GM18861 (cell line): ENCODE measurements around the gene IRF7.
A peak's percentile ranks its signal among the peaks of the same experiment; 100 is the strongest.
"Not testable (repeated sequence)": the region's sequence is repeated elsewhere in the genome, so short reads cannot be mapped to it uniquely, and the experiment has no call there.

Source experiments
- ATAC-seq: cut with Tn5 transposase; IDR thresholded peaks from one replicate; pipeline ENCODE4 v1.9.1; 2021; ENCODE audit not compliant: unreplicated experiment

IRF7 gene

DNA sequence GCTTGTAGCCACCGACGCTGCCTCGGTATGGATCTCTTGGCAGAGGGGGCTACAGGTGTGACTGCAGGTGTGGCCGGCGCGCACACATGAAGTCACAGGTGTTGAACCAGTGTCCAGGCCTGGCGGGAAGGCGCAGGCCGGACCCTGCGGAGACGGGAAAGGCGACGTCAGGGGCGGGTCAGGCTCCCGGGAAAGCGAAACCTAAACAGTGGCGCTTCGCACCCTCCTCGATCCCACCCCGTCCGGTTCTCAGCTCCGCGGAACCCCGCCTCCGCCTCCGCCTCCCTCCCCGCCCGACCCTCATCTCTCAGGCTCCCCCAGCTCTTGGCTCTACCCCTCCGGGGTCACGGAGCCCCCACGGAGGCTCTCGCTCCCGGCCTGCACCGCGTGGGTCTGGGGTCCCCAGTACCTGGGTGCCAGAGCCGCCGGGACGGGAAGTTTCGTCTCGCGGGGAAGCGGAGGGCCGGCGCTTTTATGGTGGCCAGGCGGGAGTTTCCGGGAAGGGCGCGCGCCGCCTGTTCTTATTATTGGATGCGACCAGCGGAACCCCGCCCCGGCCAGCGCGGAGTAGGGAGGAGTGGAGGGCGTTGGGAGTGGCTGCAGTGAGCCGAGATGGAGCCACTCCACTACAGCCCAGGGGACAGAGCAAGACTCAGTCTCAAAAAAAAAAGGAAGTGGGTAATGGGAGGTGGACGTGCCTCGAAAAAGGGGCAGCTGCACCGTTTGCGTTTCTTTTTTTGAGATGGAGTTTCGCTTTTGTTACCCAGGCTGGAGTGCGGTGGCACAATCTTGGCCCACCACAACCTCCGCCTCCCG, at the start of gene IRF7:
Gene IRF7, minus strand, starts transcription at position 447 of the 816 bp plus-strand sequence. CDS start 586 bp downstream, outside the sequence.
- ATAC-seq = peak; percentile 58

DNA sequence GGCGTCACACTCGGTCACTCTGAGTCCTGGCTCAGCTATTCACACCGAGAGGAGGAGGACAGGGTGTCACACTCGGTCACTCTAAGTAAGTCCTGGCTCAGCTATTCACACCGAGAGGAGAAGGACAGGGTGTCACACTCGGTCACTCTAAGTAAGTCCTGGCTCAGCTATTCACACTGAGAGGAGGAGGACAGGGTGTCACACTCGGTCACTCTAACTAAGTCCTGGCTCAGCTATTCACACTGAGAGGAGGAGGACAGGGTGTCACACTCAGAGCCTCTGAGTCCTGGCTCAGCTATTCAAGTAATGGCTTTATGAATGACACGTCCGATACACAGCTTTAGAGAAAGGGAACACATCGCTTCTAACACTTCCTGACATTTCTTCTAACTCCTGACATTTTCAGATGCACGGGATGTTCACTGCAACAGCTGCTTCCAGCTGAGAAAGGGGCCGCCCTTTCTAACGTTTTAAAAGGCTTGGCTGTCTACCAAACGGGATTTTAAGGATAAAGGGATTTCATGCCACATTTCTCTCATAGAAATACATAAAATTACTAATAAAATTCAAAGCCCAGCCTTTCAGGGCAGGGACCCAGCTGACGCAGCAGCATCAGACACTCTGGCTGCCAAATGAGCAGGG, 49.4 kb upstream of the IRF7 start:
- no peak for ATAC-seq

DNA sequence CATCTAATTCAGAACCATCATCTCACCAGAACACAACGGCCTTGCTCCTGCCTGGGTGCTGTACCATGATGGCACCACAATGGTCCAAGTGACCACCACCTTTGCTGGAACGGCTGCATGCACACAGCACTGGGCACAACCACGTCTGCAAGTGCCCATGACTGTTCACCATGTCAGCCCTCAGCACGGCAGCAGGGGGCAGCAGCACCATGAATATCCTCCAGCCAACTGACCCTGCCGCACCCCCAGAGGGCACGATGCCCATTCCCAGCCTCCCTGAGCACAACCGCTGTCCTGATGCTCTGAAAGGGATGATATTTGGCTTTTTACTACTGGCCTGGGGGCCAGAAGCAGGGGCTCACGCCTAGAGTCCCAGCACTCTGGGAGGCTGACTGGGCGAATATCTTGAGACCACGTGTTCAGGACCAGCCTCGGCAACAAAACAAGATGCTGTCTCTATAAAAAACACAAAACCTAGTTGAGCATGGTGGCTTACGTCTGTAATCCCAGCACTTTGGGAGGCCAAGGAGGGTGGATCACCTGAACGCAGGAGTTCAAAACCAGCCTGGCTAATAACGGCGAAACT, 47.0 kb upstream of the IRF7 start:
- ATAC-seq = no peak

DNA sequence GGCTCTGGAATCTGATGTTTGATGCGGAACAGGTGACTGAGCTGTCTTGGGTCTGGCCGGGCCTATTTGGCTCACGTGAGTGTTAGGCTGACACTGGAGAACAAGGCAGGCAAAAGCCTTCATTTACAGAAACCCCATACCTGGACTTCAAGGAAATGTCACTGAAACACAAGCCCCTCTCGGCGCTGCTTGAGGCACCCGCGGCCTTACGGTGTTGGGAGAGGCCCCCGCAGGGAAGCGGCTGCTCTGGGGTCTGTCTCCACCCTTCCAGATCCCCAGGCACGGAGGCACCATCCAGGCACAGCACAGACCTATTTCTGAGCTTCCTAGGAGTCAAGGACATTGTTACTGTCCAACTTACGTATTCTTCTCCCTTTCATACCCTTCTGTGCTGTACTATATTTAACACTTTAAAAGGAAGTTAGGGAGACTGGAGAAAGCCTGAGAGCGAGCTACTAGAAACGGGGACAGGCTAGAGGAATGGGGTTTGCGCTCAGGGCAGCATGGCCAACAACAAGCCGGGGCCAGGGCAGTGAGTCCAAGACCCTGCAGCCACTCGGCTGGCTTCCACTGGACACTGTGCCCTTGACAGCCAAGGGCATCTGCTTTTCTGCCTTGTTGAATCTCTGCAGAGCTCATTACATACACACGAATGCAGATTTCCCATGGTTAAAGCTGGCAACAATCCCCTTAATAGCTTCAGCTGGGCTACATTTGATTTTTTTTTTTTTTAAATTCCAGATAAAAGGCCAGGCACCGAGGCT, 45.1 kb upstream of the IRF7 start:
- ATAC-seq = no peak

DNA sequence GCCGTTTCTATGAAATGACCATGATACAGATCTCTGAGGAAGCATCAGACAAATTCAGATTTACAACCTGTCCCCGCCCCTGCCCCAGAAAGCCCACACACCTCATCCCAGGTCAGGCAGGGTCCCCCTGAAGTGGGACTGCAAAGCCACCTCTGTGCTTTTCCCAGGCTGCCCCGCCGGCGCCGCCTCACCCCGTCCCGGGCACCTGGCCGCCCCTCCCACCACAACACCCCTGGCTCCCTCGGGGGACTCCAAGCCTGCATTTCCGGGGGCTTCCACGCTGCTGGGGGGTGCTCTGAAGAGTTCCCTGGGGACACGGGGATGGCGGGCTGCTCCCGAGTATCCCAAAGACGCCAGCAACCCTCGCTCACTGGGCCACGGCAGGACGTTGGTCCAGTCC, 44.5 kb upstream of the IRF7 start:
- no peak for ATAC-seq

DNA sequence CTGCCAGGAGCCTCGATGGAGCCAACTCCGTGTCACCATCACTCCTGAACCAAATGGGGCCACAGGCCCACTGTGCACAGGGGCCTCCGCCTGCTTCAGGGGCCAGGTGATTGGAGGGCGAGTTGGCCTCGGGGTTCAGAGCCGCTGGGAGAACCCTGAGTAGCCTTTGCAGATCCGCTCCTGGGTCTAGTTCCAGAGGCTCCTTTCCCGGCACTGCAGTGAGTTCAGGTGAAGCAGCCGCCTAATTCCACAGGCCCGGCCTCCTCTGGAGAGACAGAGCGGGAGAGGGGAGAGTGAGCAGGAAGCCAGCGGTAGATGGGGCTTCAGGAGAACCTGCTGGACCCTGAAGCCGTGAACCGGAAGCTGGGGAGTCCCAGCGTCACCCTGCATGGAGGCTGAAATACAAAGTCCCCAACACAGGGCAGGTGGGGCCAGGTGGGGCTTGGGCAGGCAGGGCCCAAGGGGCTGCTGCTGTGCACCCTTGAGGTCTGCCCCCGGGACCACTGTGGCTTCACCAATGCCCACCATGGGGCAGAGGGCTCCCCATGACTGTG, 43.9 kb upstream of the IRF7 start:
- no peak for ATAC-seq

DNA sequence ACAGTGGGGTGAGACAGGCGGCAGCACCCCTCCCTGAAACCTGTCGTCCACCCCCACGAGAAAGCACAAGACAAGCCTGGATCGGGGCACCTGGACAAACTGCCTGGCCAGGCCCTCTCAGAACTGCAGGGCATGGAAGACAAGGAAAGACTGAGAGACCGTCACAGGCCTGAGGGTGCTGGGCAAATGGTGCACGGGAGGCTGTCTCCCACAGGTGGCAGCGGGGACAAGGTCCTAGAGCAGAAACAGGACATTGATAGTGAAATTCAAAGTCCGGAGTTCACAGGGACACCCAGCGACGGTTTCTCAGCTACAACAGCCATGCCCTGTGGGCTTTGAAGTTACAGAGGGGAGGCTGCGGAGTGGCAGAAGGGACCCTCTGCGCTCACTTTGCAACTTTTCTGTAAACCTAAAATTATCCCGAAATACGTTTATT, 42.0 kb upstream of the IRF7 start:
- no peak for ATAC-seq

DNA sequence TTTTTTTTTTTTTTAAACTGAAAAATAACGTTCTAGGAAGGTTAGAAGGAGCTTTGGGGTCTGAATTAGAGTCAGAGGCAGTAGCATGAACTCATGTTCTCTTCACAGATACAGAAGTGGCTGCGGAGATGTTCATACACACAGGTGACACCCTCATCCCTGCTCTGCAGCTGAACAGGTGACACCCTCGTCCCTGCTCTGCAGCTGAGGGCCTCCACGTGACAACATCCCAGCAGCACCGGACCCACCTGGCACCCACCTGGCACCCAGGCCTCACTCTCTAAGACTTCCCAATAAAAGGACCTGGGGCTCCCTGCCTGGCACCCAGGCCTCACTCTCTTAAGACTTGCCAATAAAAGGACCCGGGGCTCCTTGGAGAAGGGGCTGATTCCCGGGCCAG, 41.1 kb upstream of the IRF7 start:
- ATAC-seq = no peak

DNA sequence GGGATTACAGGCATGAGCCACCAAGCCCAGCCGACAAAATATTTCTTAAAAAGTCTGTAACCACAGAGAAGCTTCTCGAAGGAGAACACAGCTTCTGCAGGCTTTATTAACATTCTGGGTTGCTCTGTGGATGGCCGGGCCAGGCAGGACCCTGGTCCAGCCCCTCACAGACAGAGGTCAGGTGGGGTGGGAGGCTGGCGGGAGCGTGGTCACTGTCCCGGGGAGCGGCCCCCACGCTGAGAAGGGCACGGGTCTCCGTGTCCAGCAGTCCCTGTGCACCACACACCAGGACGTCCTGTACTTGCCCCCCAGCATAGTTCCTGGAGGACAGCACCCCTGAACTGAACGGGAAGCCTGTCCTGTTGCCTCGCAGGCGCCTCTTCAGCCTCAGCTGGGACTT, 40.7 kb upstream of the IRF7 start:
- ATAC-seq = no peak

DNA sequence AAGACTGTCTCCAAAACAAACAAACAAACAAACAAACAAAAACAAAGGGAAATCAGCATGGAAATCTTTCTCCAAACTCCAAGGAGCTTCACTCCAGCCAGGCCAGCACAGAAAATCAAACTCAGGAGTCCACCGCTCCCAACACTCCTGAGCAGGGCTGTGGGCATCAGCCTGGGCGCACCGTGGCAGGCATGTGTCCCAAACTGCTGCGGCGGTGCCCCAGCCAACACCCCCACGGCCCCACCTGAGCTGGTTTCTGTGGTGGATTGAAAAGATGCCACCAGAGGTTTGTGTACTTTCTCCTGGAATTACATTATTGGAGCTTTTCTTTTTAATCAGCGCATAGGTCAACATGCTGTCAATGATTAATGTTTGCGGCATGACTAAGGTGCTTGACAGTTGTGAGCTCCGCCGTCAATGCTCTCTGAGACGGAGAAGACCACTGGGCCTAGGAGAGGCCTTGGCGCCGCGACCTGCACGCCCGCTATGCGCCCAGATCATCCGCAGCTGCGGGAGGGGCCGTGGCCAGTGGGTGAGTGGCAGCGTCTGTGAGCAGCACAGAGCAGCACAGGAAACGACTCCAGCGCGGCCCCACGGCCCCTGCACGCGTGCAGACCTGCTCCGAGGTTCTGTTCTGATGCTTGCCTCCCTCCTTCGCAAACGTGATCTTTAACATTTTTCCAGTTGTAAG, 39.4 kb upstream of the IRF7 start:
- no peak for ATAC-seq

DNA sequence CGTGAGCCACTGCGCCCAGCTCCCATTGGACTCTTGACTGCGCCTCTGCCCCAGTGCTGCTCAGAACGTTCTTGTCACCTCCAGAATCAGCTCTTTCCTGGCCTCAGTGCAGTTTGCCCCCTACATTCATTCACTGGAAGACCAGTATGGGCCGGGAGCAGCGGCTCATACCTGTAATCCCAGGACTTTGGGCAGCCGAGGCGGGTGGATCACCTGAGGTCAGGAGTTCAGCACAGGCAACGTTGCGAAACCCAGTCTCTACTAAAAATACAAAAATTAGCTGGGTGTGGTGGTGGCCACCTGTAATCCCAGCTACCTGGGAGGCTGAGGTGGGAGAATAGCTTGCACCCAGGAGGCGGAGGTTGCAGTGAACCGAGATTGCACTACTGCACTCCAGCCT, 38.7 kb upstream of the IRF7 start:
- not testable (repeated sequence) for ATAC-seq

DNA sequence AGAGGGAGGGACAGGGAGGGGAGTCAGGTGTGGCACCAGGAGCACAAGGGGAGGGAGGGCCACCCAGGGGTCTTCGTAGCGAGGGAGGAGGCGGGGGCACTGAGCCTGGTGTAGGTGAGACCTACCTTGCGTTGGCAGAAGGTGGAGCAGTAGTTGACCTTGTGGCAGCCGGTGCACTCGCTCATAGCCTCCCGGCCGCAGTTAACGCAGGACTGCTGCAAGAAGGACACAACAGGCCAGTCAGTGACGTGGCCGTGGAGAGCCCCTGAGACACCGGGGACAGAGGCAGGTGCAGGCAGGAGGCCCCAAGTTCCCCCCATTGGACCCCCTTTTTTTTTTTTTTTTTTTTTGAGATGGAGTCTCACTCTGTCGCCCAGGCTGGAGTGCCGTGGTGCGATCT, 38.1 kb upstream of the IRF7 start:
- ATAC-seq = no peak

DNA sequence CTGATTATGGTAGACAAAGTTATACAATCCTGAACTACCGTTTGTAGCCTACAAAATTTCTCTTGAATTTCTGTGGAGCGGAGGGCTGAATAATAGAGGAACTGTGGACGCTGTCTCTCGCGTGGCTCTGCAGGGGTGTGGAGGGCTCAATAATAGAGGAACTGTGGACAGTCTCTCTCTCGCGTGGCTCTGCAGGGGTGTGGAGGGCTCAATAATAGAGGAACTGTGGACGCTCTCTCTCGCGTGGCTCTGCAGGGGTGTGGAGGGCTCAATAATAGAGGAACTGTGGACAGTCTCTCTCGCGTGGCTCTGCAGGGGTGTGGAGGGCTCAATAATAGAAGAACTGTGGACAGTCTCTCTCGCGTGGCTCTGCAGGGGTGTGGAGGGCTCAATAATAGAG, 37.4 kb upstream of the IRF7 start:
- ATAC-seq = not testable (repeated sequence)

DNA sequence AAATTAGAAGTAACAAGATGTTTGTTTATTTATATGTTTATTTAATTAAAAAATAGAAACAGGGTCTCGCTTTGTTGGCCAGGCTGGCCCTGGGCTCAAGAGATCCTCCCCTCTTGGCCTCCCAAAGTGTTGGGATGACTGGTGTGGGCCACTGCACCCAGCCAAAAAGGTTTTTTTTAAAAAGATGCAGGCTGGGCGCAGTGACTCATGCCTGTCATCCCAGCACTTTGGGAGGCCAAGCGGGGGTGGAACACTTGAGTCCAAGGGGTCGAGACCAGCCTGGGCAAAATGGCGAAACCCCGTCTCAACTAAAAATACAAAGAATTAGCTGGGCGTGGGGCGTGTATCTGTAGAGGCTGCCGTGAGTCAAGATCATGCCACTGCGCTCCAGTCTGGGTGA, 34.7 kb upstream of the IRF7 start:
- no peak for ATAC-seq

DNA sequence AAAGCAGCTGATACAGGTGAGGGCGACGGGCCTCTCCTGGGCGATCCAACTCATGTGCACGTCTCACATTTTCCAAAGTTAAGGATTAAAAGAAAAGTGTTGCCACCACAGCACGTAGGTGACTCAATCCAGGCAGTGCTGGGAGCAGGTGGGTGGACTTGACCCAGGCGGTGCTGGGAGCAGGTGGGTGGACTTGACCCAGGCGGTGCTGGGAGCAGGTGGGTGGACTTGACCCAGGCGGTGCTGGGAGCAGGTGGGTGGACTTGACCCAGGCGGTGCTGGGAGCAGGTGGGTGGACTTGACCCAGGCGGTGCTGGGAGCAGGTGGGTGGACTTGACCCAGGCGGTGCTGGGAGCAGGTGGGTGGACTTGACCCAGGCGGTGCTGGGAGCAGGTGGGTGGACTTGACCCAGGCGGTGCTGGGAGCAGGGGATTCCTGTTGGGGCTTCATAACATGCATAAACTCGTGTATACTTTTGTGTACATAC, 32.0 kb upstream of the IRF7 start:
- ATAC-seq = not testable (repeated sequence)

DNA sequence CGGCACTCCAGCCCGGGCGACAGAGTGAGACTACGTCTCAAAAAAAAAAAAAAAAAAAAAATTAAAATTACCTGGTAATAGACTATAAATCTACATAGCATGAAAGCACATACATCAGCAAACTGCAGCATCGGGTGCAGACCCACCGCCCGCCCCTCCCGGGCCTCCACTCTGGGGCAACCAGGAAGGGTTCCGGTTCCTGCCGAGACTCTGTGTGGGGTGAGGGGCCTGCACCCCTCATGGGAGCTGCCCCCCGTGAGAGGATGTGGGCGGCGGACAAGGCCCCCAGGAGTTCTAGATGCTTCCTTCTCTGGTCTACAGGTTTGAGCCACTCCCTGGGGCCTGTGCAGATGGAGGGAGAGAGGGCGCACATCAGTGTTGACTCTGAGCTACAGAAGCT, 30.5 kb upstream of the IRF7 start:
- ATAC-seq = no peak

DNA sequence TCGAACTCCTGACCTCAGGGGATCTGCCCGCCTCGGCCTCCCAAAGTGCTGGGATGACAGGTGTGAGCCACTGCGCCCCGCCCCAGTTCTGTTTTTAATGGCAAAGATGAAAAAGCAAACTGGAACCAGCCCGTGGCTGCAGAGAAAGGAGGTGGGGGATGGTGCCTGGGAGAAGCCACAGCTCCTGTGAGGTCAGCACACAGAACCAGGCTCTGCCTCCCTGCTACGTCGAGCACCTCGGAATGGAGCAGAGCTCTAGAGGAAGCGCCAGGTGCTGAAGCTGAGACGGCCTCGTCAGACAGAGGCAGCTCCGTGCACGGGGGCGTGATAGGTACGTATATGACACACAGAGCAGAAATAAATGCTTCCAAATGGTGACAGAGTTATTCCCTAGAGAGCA, 29.8 kb upstream of the IRF7 start:
- ATAC-seq = no peak

DNA sequence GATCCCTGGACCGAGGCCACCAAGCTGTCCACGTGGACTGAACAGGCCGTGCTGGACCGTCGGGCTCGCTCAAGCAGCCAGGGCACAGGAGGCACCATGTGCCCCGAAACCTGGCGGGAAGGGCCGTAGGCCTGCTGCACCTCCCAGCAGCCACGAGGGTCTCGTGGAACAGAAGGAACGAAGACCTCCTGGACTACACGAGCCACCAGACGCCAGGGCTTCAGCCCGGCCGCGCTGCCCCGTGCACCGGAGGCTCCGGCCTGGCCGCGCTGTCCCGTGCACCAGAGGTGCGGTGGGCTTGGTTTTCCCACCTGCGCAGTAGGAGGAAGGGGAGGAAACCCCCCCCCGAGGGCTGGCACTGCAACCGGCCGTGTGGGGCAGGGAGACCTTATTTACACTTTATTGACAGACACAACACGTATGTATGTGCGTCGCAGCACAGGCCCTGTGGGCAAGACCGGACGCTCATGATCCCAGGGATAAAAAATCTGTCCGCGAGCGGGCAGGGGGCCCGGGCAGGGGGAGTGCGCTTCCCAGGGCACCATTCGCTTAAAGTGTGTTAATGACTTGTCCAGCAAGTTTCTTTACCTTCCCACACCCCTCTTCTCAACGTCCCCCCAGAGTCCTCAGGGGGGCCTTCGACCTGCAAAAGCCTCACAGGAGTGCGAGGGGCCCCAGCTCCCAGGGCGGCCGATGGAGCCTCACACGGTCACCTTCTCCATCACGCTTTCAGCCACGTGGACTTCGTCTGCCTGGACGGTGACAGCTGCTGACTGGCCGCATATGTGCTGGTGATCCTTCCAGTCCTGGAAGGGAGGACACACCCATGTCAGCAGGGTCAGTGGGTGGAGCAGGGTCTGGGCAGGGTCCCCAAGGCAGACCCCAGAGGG, 28.3 kb upstream of the IRF7 start:
- ATAC-seq = no peak

DNA sequence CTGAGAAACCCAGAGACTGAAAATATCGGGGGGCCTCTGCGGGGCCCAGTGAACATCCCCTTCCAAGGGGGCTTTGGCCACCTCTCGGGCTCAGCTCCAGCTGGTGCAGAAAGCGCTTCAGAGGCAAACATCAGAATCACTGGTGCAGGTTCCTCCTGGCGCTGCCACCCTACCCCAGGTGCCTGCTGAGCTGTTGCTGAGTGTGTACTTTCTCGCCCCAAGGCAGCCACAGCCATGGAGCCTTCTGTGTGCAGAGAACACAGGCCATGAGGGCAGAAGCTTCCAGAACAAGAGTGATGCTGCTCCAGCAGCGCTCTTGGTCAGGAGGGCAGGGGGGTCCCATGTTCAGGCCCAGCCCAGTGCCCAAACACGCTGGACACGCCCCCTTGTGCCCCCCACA, 27.6 kb upstream of the IRF7 start:
- no peak for ATAC-seq
